KOPT-K1 (cell line): ENCODE measurements around the gene ATG10.

Experiments
- H3K27ac ChIP-seq: fragments of 200-600 bp; sonication (generic); 2 replicates; pipeline ENCODE4 v1.5.1; 2016; ENCODE audit warnings: antibody characterized with exemption, mild to moderate bottlenecking, low read depth, low read length; ENCODE audit not compliant: poor library complexity, severe bottlenecking
- H3K36me3 ChIP-seq: fragments of 200-600 bp; sonication (generic); 2 replicates; pipeline ENCODE4 v1.5.1; 2017; ENCODE audit warnings: antibody characterized with exemption, mild to moderate bottlenecking, low read length, moderate library complexity; ENCODE audit not compliant: insufficient read depth
- H3K9me3 ChIP-seq: fragments of 200-600 bp; sonication (generic); 2 replicates; pipeline ENCODE4 v1.5.1; 2017; ENCODE audit warnings: antibody characterized with exemption, low read length, mild to moderate bottlenecking; ENCODE audit not compliant: insufficient read depth, poor library complexity, severe bottlenecking

The ATG10 gene

DNA sequence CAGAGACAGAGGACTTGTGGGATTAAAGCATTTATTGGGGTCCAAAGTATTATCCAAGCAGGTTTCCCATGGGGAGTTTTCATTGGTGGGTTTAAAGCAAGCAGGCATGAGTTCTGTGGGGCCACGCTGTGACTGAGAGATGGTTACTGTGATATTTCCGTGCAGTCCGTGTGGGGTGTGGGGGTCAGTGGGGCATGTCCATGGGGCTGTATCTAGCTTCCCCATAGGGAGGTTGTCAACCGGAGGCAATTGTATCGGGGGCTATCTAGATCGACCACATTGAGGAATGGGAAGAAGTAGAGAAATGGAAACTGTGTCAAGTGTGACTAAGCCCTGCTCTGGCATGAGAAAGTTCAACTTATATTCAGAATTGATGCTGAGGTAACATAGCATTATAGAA is 313.4 kb downstream of the ATG10 start:
- Histone ChIP-seq H3K36me3 (no peaks in the 10 kb centered on the region), H3K27ac (no peak overlapping the region), H3K9me3 (no peaks in the 10 kb centered on the region)

- Histone ChIP-seq H3K27ac (no peak overlapping the region), H3K9me3 (no peaks in the 10 kb centered on the region), H3K36me3 (no peaks in the 10 kb centered on the region)
Observed at GRCh38 chr5:82287625-82288024, 315.8 kb downstream of the ATG10 start.

GRCh38 chr5:82290005-82290404 is 318.2 kb downstream of the ATG10 start:
- Histone ChIP-seq H3K27ac (no peak overlapping the region), H3K36me3 (no peaks in the 10 kb centered on the region), H3K9me3 (no peaks in the 10 kb centered on the region)

- Histone ChIP-seq H3K36me3 (no peaks in the 10 kb centered on the region), H3K9me3 (no peaks in the 10 kb centered on the region), H3K27ac (no peak overlapping the region)
Observed at GRCh38 chr5:82290908-82291307, 319.1 kb downstream of the ATG10 start.

- Histone ChIP-seq H3K36me3 (no peaks in the 10 kb centered on the region), H3K27ac (no peak overlapping the region), H3K9me3 (no peaks in the 10 kb centered on the region)
Observed at GRCh38 chr5:82291420-82291819, 319.6 kb downstream of the ATG10 start.

GRCh38 chr5:82295144-82295543 is 323.3 kb downstream of the ATG10 start:
- H3K36me3 ChIP-seq = no peaks in the 10 kb centered on the region
- H3K27ac ChIP-seq = no peak overlapping the region
- no peaks in the 10 kb centered on the region for H3K9me3 ChIP-seq

DNA sequence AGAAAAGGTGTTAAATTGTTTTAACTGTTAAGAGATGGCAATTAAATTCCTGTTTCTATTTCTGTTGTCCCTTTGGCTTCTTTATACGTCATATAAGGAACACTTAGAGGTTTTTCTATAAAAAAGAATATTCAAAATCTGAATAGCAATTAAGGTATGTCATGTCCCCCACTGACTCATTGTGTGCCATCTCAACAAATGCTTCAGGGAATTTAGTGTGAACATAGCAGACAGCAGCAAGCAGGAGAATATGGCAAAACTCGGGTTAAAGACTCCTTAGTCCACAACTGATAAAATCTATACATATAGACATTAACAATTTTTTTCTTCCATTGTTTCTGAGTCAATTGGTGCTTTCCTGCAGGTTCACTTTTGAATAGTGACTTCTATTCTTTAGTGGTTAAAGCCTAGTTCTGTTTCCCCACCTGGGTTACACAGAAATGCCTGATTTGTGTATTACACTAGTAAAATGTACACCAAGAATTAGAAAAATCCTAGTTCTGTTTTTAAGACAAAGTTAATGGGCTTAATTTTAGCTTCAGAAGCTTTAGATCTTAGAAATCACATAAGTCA is 324.2 kb downstream of the ATG10 start:
- Histone ChIP-seq H3K9me3 (no peaks in the 10 kb centered on the region), H3K36me3 (no peaks in the 10 kb centered on the region), H3K27ac (no peak overlapping the region)

DNA sequence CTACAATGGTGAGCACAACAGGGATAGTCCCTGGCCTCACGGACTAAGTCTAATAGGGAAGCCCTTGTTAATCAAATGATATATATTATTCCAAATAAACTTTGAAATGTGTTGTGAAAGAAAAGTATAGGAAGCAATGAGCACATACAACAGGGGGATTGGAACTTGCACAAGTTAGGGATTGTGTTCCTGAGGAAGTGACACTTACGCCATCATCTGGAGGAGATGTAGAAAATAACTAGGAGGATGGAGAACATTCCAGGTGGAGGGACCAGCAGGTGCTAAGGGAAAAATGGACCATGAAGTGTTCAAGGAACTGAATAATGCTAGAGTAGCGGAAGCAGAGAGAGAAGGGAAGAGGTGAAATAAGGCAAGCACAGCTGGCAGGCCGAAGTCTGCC is 325.1 kb downstream of the ATG10 start:
- H3K36me3 ChIP-seq = no peaks in the 10 kb centered on the region
- H3K9me3 ChIP-seq = no peaks in the 10 kb centered on the region
- H3K27ac ChIP-seq = no peak overlapping the region

- Histone ChIP-seq H3K9me3 (no peaks in the 10 kb centered on the region), H3K27ac (no peak overlapping the region), H3K36me3 (no peaks in the 10 kb centered on the region)
Observed at GRCh38 chr5:82297711-82298110, 325.9 kb downstream of the ATG10 start.

- no peaks in the 10 kb centered on the region for H3K9me3 ChIP-seq
Observed at GRCh38 chr5:82298668-82299067, 326.8 kb downstream of the ATG10 start.

DNA sequence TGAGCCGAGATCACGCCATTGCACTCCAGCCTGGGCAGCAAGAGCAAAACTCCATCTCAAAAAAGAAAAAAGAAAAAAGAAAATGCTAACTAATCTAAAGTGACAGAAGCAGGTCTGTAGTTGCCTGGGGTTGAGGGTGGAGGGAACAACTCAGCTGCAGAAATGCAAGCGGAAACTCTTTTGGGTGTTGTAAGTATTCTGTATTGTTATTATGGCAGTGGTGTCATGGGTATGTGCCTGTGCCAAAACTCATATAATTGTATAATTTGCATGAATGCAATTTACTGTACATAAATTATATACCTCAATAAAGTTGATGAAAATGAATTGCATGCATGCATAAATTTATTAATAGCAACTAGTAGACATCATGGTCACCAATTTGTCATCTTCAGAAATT is 329.4 kb downstream of the ATG10 start:
- no peaks in the 10 kb centered on the region for H3K36me3 ChIP-seq
- no peak overlapping the region for H3K27ac ChIP-seq
- no peaks in the 10 kb centered on the region for H3K9me3 ChIP-seq

More at GRCh38 chr5:82298668-82299067, 326.8 kb downstream of the ATG10 start:
- Histone ChIP-seq H3K36me3 (no peaks in the 10 kb centered on the region), H3K27ac (no peak overlapping the region)
